Neural cell (in vitro differentiated cells): Measurements from ENCODE around the gene COL18A1. TPM values are rescaled to one million over a fixed set of nuclear protein-coding genes. Genes with fewer than 3 reads are reported as not detected.

ENCODE experiments used
- H2AFZ ChIP-seq: fragments of 200-600, 300-800 bp; sonication (generic), shearing (Covaris generic); 2 replicates; pipeline ENCODE4 v1.6.0; 2014; ENCODE audit warnings: low read depth, mild to moderate bottlenecking, antibody characterized with exemption, low read length, moderate library complexity
- H3F3A ChIP-seq: fragments of 200-600 bp; shearing (Covaris generic); 2 replicates; pipeline ENCODE4 v1.6.1; 2016; ENCODE audit warnings: mild to moderate bottlenecking, moderate library complexity, mixed read lengths, antibody characterized with exemption, low read length; ENCODE audit not compliant: insufficient read depth, poor library complexity, severe bottlenecking
- H3K27ac ChIP-seq: fragments of 200-600, 300-800 bp; sonication (generic), shearing (Covaris generic); 2 replicates; pipeline ENCODE4 v1.5.1; 2014; ENCODE audit warnings: mild to moderate bottlenecking, low read length, moderate library complexity
- H3K27me3 ChIP-seq: fragments of 300-800, 200-600 bp; sonication (generic), shearing (Covaris generic); 2 replicates; pipeline ENCODE4 v1.6.0; 2014; ENCODE audit warnings: mild to moderate bottlenecking, low read depth, low read length, moderate library complexity; ENCODE audit not compliant: insufficient read depth
- H3K36me3 ChIP-seq: fragments of 300-800, 200-600 bp; sonication (generic), shearing (Covaris generic); 2 replicates; pipeline ENCODE4 v1.5.1; 2014; ENCODE audit warnings: mild to moderate bottlenecking, antibody characterized with exemption, low read length, moderate library complexity; ENCODE audit not compliant: insufficient read depth
- H3K4me2 ChIP-seq: fragments of 300-800, 200-600 bp; sonication (generic), shearing (Covaris generic); 2 replicates; pipeline ENCODE4 v1.6.0; 2014; ENCODE audit warnings: mild to moderate bottlenecking, low read length
- H3K4me3 ChIP-seq: fragments of 300-800, 200-600 bp; sonication (generic), shearing (Covaris generic); 2 replicates; pipeline ENCODE4 v1.5.1; 2014; ENCODE audit warnings: mild to moderate bottlenecking, low read length, moderate library complexity
- H3K79me2 ChIP-seq: fragments of 200-600 bp; shearing (Covaris generic); replicated peaks from 2 replicates; pipeline ENCODE4 v1.6.0; 2014; ENCODE audit warnings: mild to moderate bottlenecking, low read length, moderate library complexity; ENCODE audit not compliant: insufficient read depth
- H3K9ac ChIP-seq: fragments of 300-800, 200-600 bp; sonication (generic), shearing (Covaris generic); 2 replicates; pipeline ENCODE4 v1.6.1; 2016; ENCODE audit warnings: mild to moderate bottlenecking, low read length, mixed read lengths
- H3K9me2 ChIP-seq: fragments of 200-600 bp; shearing (Covaris generic); 2 replicates; pipeline ENCODE4 v1.6.1; 2016; ENCODE audit warnings: mild to moderate bottlenecking, low read length, mixed read lengths; ENCODE audit not compliant: insufficient read depth
- H3K9me3 ChIP-seq: fragments of 200-600, 300-800 bp; sonication (generic), shearing (Covaris generic); 2 replicates; pipeline ENCODE4 v1.6.1; 2016; ENCODE audit warnings: mild to moderate bottlenecking, mixed run types, low read length, moderate library complexity, mixed read lengths
- H4K20me1 ChIP-seq: fragments of 200-600 bp; shearing (Covaris generic); 2 replicates; pipeline ENCODE4 v1.6.1; 2016; ENCODE audit warnings: mild to moderate bottlenecking, mixed run types; ENCODE audit not compliant: insufficient read depth
- CTCF ChIP-seq: fragments of 450-650 bp; IDR thresholded peaks from 2 replicates; pipeline ENCODE4 v1.5.1; 2014; ENCODE audit warnings: antibody characterized with exemption, mild to moderate bottlenecking, moderate library complexity; ENCODE audit not compliant: poor library complexity, severe bottlenecking
- EP300 ChIP-seq: fragments of 450-650 bp; conservative IDR thresholded peaks from 2 replicates; pipeline ENCODE4 v1.6.1; 2014; ENCODE audit warnings: antibody characterized with exemption, mild to moderate bottlenecking, moderate library complexity; ENCODE audit not compliant: poor library complexity, severe bottlenecking
- EZH2 ChIP-seq: fragments of 200-600, 300-800 bp; shearing (Covaris generic), sonication (generic); IDR thresholded peaks from 2 replicates; pipeline ENCODE4 v1.6.1; 2014; ENCODE audit warnings: antibody characterized with exemption, low read length, borderline replicate concordance, mild to moderate bottlenecking; ENCODE audit not compliant: insufficient read depth, poor library complexity, severe bottlenecking
- MXI1 ChIP-seq: fragments of 450-650 bp; conservative IDR thresholded peaks from 2 replicates; pipeline ENCODE4 v1.6.1; 2014; ENCODE audit warnings: antibody characterized with exemption, mild to moderate bottlenecking; ENCODE audit not compliant: poor library complexity, severe bottlenecking
- POLR2AphosphoS5 ChIP-seq: IDR thresholded peaks from 2 replicates; pipeline ENCODE4 v1.6.1; 2012
- RAD21 ChIP-seq: fragments of 450-650 bp; conservative IDR thresholded peaks from 2 replicates; pipeline ENCODE4 v1.6.1; 2014; ENCODE audit warnings: antibody characterized with exemption, mild to moderate bottlenecking, moderate library complexity
- REST ChIP-seq: IDR thresholded peaks from 2 replicates; pipeline ENCODE4 v1.6.1; 2012; ENCODE audit warnings: borderline replicate concordance
- SMC3 ChIP-seq: fragments of 450-650 bp; conservative IDR thresholded peaks from 2 replicates; pipeline ENCODE4 v1.6.1; 2014; ENCODE audit warnings: antibody characterized with exemption, mild to moderate bottlenecking, moderate library complexity; ENCODE audit not compliant: poor library complexity
- TAF1 ChIP-seq: IDR thresholded peaks from 2 replicates; pipeline ENCODE4 v1.6.1; 2012; ENCODE audit warnings: low read depth
- polyA plus RNA-seq: library from polyadenylated mRNA; depleted of rRNA; stranded (reverse); fragments of >200 nt; gene quantifications from 2 replicates; pipeline ENCODE4 v1.2.3, GENCODE V29; 2014

The COL18A1 gene
- polyA plus RNA-seq, 1 donor from 2014 or later: 2.5 TPM

- Histone ChIP-seq H3K27ac (no peak overlapping the region), H2AFZ (no peak overlapping the region), H3K4me3 (no peak overlapping the region), H4K20me1 (no peaks in the 10 kb centered on the region), H3K9ac (no peak overlapping the region), H3F3A (no peaks in the 10 kb centered on the region), H3K9me2 (no peaks in the 10 kb centered on the region), H3K79me2 (no peaks in the 10 kb centered on the region), H3K4me2 (no peak overlapping the region), H3K36me3 (no peaks in the 10 kb centered on the region), H3K27me3 (no peaks in the 10 kb centered on the region), H3K9me3 (peaks cover 8% of the 10 kb centered on the region)
- TF ChIP-seq MXI1 (no peak), EP300 (no peak), SMC3 (no peak)
Observed at GRCh38 chr21:45464309-45464708, 59.3 kb downstream of the COL18A1 start.

- no peak overlapping the region for H3K27ac ChIP-seq
- no peaks in the 10 kb centered on the region for H3K79me2 ChIP-seq
- H3K9ac ChIP-seq: no peak overlapping the region
- H3K36me3 ChIP-seq: no peaks in the 10 kb centered on the region
- H4K20me1 ChIP-seq: no peaks in the 10 kb centered on the region
- no peaks in the 10 kb centered on the region for H3K27me3 ChIP-seq
- H3K9me3 ChIP-seq: peaks cover 8% of the 10 kb centered on the region
- no peak for TF ChIP-seq CTCF
- no peak for TF ChIP-seq REST
- no peak for TF ChIP-seq EP300
- TF ChIP-seq RAD21: no peak
- TF ChIP-seq EZH2: no peak
- no peak for TF ChIP-seq POLR2AphosphoS5
- TF ChIP-seq SMC3: no peak
- TF ChIP-seq TAF1: no peak
- no peak for TF ChIP-seq MXI1
- no peaks in the 10 kb centered on the region for H3K9me2 ChIP-seq
- H3F3A ChIP-seq: no peaks in the 10 kb centered on the region
- no peak overlapping the region for H3K4me2 ChIP-seq
- H2AFZ ChIP-seq: no peak overlapping the region
- no peak overlapping the region for H3K4me3 ChIP-seq
Observed at GRCh38 chr21:45465105-45465504, 60.1 kb downstream of the COL18A1 start.
